HL-60 (cell line): Measurements from ENCODE around the gene KCNK5.

Experiments used
- DNase-seq, 2 experiments: peaks; one replicate each; pipeline ENCODE4 v3.0.0-alpha.2; 2010 to 2020; ENCODE audit warnings: low read depth in 1 of 2, low spot score in 1 of 2
- H3K27ac ChIP-seq: fragments of 250-450 bp; sonication (Bioruptor Pico); replicated peaks from 2 replicates; pipeline ENCODE4 v1.5.1; 2020; ENCODE audit warnings: mild to moderate bottlenecking, moderate library complexity
- H3K27me3 ChIP-seq: fragments of 250-450 bp; sonication (Bioruptor Pico); 2 replicates; pipeline ENCODE4 v1.5.1; 2021; ENCODE audit warnings: mild to moderate bottlenecking, moderate library complexity; ENCODE audit not compliant: insufficient read depth, poor library complexity, severe bottlenecking
- H3K4me3 ChIP-seq: replicated peaks from 2 replicates; pipeline ENCODE4 v1.5.1; 2011; ENCODE audit warnings: mild to moderate bottlenecking, control low read depth, low read length; ENCODE audit not compliant: insufficient read depth
- GABPA ChIP-seq: IDR thresholded peaks from 2 replicates; pipeline ENCODE4 v1.6.1; 2012; ENCODE audit warnings: low read depth
- POLR2AphosphoS5 ChIP-seq: IDR thresholded peaks from 2 replicates; pipeline ENCODE4 v1.6.1; 2012; ENCODE audit warnings: low read depth
- SPI1 ChIP-seq: IDR thresholded peaks from 2 replicates; pipeline ENCODE4 v1.6.1; 2012; ENCODE audit warnings: low read depth, mild to moderate bottlenecking, borderline replicate concordance
- TF ChIP-seq, protein P1 (sequence below): IDR thresholded peaks from one replicate; pipeline ENCODE4 v1.5.1; 2011; ENCODE audit warnings: low read length, control low read depth, inconsistent platforms; ENCODE audit not compliant: insufficient read depth
- TF ChIP-seq, protein P2 (sequence below): IDR thresholded peaks from 2 replicates; pipeline ENCODE4 v1.6.1; 2012; ENCODE audit warnings: low read depth; ENCODE audit not compliant: insufficient replicate concordance

KCNK5 gene

DNA sequence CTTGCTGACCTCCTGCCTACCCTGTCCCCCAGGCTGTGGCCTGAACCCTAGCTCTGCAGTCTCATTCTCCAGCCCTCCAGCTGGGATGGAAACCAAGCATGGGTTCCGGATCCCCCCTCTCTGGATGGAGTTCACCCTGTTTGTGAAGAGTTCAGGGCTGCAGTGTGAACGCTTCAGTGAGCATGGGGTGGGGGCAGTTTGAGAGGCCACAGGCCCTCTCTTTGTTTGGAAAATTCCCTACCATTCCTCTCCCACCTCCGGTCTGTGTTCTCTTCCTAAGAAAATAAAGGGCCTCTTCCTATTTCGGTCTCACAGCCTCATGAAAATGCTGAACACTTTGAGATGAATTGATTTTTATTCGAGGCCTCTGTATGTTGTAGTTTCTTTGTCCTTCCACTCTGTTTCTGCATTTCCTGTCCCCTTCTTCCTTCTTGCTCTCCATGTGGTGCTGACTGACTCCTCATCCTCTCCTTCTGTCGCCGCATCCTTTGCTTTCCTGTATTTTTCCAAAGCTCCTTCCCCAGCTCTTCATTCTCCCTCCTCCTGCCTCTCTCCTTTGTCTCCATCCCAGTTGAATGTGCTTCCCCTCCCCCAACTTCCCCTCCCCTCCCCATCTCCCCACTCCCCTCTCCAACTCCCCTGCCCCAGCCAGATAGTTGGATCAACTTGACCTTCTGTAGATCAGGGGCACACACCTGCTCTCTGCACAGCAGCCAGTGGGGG, 2.4 kb upstream of the KCNK5 start:
- no peak for DNase-seq
- TF ChIP-seq, protein P1, sequence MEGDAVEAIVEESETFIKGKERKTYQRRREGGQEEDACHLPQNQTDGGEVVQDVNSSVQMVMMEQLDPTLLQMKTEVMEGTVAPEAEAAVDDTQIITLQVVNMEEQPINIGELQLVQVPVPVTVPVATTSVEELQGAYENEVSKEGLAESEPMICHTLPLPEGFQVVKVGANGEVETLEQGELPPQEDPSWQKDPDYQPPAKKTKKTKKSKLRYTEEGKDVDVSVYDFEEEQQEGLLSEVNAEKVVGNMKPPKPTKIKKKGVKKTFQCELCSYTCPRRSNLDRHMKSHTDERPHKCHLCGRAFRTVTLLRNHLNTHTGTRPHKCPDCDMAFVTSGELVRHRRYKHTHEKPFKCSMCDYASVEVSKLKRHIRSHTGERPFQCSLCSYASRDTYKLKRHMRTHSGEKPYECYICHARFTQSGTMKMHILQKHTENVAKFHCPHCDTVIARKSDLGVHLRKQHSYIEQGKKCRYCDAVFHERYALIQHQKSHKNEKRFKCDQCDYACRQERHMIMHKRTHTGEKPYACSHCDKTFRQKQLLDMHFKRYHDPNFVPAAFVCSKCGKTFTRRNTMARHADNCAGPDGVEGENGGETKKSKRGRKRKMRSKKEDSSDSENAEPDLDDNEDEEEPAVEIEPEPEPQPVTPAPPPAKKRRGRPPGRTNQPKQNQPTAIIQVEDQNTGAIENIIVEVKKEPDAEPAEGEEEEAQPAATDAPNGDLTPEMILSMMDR = no peak
- Histone ChIP-seq H3K27me3 (no peaks in the 10 kb centered on the region), H3K27ac (no peak overlapping the region), H3K4me3 (no peak overlapping the region)

DNA sequence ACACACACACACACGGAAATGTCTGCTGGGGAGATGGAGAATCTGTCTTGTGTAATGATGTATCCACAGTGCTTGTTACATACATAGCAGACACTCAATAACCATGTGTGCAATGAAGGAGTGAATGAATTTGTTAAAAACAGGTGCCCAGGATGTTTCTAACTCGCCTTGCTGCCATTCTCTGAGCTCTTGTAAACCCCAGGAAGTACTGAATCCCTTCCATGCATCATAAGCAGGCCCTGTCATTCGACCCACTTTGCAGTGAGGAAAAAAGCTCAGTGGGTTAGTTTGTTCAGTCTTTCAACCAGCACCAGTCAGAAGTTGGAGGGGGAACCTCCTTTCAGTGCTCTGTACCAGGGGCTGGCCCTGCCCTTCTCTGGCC, 1.4 kb upstream of the KCNK5 start:
- H3K27me3 ChIP-seq = no peaks in the 10 kb centered on the region
- no peak overlapping the region for H3K4me3 ChIP-seq
- no peak overlapping the region for H3K27ac ChIP-seq
- TF ChIP-seq, protein P1 = no peak
- TF ChIP-seq SPI1 = no peak
- no peak for TF ChIP-seq POLR2AphosphoS5
- no peak for TF ChIP-seq GABPA
- TF ChIP-seq, protein P2, sequence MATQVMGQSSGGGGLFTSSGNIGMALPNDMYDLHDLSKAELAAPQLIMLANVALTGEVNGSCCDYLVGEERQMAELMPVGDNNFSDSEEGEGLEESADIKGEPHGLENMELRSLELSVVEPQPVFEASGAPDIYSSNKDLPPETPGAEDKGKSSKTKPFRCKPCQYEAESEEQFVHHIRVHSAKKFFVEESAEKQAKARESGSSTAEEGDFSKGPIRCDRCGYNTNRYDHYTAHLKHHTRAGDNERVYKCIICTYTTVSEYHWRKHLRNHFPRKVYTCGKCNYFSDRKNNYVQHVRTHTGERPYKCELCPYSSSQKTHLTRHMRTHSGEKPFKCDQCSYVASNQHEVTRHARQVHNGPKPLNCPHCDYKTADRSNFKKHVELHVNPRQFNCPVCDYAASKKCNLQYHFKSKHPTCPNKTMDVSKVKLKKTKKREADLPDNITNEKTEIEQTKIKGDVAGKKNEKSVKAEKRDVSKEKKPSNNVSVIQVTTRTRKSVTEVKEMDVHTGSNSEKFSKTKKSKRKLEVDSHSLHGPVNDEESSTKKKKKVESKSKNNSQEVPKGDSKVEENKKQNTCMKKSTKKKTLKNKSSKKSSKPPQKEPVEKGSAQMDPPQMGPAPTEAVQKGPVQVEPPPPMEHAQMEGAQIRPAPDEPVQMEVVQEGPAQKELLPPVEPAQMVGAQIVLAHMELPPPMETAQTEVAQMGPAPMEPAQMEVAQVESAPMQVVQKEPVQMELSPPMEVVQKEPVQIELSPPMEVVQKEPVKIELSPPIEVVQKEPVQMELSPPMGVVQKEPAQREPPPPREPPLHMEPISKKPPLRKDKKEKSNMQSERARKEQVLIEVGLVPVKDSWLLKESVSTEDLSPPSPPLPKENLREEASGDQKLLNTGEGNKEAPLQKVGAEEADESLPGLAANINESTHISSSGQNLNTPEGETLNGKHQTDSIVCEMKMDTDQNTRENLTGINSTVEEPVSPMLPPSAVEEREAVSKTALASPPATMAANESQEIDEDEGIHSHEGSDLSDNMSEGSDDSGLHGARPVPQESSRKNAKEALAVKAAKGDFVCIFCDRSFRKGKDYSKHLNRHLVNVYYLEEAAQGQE = no peak
- no peak for DNase-seq

DNA sequence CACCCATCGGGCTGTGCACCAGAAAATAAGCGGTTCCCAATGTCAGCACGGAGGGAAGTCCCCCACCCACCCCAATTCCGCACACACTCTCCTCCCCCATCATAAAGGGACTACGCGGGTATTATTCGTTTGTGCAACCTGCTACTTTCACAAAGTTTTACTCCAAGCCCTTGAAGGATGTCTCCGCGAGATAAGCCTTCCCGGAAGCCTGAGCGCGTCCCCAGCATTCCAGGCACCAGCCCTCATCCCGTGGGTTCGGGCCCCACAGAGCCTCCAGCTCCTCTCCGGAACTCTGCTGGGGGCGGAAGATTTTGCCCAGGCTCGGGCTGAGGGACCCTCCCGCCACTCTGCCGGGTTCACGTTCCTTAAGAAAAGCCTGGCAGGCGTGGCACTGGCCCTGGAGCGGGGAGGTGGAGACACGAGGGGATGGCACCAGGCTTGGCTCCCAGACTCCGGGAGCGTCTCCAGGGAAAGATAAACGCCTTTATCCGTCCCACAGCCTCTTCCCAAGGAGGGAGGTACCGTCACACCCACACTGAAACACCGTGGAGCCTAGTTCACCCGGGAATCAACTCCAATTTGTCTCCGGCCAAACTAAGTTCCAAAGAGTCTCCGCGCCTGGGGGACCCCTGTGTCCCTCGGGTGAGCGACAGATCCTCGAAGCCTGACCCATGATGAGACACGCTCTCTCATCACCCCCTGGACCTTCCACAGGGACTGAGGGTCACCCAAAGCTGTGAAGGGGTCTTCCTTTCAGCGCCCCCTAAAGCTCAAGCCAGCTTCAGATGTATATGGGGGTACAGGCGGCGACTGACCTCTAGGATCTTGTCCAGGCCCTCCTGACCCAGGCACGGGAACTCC, 934 bp downstream of the KCNK5 start:
- TF ChIP-seq, protein P1 = no peak
- TF ChIP-seq, protein P2 = no peak
- TF ChIP-seq POLR2AphosphoS5 (no peak), GABPA (no peak), SPI1 (no peak)
- Histone ChIP-seq H3K27me3 (no peaks in the 10 kb centered on the region), H3K27ac (peak overlapping the region; percentile 84), H3K4me3 (peak overlapping the region; percentile 81)
- DNase-seq = peak in 1 of 2 experiments; percentile 27
